Stimulated activated naive CD4-positive, alpha-beta T cell treated with Interleukin-2 at 50 U/mL for 16 hours (primary cell): ENCODE results near the gene SEZ6.

Source experiments
- DNase-seq: peaks from one replicate; lab custom pipeline; 2025; lab: John Stamatoyannopoulos, UW

The SEZ6 gene

GRCh38 chr17:28974451-28974850, 31.4 kb downstream of the SEZ6 start:
- no peak for DNase-seq

- DNase-seq, result no peak
Observed at GRCh38 chr17:28973425-28973824, 32.4 kb downstream of the SEZ6 start.

DNA sequence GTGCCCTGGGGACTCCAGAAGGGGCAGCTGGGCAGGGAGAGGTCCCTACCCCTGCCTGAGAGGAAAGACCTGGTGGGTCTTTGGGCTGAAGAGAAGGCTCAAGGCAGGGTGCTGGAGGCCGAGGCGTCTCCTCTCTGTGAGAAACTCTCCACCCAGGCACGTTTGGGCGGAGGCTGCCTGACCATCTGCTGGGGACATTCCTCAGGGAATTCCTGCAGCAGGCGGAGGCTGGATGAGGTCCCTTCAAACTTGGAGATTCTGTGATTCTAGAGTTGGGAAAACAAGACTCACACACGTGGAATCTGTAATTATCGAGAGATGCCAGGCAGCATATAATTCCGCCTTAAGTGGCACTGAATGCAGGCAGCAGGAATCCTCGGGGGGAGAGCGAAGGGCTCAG, 33.4 kb downstream of the SEZ6 start:
- DNase-seq, result no peak

DNA sequence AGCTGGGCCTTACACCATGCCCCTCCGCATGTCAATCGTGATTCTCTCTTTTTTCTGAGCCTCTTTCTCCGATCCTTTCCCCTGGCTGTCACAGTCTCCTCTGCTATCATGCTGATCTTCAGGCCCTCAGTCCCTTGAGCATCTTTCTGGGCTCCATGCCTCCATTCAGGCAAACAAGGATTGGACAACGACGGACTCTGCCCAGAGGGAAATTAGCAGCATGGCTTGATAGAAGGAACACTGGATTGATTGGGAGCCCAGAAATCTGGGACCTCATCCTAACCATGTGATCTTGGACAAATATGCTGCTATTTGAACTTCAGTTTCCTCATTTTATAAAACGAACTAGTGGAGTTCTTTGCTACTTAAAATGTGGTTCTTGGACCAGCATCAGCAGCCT, 35.0 kb downstream of the SEZ6 start:
- no peak for DNase-seq

DNA sequence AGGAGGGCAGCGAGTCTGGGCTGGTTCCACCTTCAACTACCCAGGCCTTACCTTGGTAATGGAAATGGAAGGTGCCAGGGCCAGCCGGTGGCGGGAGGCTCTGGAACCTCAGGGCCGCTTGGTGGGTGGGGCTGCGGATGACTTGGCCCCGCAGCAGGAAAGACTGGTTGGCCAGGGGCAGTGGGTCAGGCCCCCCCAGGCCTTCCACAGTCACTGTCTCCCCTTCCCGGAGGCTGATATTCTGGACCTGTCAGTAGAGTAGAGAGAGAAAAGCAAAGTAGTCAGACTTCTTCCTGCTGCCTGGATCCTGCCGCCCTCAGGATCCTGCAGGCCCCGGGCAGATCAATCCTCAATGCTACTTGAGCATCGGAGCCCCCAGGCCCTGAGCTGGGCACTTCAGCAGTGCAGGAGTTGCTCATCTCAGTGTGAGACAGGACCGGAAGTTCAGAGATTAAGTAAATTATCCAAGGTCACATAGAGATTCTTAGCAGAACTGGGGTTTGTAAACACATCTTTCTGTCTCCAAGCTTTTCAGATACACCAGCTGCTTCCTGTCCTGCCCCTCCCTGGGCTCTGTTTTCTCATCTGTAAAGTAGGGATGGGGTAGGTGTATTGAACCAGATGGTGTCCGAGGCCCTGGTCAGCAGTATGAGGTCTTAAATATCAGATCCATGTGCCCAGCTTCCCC, 36.0 kb downstream of the SEZ6 start:
- DNase-seq, result no peak

GRCh38 chr17:28968914-28969295, 36.9 kb downstream of the SEZ6 start:
- DNase-seq, result no peak

DNA sequence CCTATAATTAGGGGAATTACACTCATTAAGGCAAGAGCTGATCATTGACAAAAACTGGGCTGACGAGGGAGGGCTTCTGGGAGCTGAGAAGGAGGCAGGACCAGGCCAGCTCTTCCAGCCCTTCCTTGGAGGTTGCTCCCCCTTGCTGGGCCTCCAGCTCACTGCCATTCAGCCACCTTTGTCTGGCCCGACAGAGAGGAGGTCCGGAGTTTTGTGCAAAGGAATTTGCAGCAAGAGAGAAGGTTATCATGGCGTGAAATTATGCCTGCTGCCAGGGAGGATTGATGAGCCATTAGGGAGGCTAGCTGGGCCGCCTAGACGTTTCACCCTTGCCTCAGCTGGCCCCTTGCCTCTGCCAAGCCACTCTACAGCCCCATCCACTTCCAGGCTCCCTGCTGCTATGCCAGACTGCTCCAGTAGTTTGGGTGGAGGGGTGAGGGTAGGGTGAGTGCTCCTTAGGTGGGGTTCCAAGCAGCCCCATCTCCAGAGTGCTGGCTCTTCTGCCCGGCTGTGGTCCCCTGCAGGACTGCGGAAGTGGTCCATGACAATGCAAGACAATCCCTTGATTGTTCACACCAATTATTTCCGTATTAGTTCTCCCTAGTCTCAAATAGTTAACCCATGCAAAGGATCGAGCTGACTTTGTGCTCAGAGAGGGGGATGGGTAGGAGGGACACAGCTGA, 37.5 kb downstream of the SEZ6 start:
- no peak for DNase-seq

DNA sequence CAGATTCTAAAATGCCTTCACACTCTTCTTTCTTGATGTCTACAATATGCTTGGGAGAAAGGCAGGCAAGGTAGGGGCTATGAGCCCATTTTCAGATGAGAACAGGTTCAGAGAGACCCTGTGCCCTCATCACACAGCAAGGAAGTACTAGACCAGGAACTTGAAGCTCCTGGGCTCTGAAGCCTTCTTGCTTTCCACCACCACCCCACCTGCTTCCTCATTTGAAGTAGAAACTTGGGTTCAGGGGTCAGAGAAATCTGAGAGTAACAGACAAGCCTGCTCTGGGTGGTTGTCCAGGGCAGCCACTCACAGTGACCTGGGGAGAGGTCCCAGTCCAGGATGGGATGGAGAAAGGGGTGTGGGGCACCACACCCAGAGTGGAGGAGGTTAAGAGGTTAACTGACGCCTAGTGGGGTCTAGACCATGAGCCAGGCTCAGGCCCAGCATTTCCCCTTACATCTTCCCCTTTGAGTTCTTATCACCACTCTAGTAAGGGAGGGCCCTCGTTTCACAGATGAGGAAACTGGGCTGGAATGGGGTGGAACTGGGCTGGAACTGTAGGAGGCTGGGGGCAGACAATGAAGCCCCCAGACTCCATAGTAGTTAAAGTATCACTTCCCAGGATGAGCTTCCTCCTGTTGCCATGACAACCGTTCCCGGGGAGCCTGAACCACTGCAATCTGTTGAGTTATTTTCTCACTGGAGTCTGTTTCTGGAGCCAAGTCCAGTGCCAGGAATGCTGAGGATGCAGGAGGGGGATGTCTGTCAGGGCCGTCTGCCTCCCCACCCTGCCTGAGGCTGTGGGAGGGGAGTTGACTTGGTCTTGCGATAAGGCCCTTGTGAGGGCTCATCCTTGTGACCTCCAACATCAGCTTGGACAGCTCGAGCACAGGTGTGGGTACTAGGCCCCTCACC, 38.4 kb downstream of the SEZ6 start:
- no peak for DNase-seq

DNA sequence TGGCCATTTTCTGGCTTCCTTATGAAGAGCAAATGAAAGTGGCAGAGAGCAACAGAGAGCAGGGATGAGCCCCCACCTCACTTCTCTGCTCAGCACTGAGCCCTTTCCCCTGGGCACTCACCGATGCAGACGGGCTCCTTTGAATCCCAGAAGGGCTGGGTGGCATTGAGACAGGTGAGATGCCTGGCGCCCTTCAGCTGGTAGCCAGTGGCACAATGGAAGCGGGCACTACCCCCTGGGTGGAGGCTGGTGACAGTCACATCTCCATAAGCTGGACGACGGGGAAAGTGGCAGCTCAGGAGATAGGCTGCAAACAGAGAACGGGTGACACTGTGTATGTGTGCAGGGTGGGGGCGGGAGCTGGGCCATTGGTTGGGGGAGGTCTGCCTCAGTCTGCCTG, 42.0 kb downstream of the SEZ6 start:
- no peak for DNase-seq

GRCh38 chr17:28963055-28963611, 42.7 kb downstream of the SEZ6 start:
- DNase-seq, result no peak

DNA sequence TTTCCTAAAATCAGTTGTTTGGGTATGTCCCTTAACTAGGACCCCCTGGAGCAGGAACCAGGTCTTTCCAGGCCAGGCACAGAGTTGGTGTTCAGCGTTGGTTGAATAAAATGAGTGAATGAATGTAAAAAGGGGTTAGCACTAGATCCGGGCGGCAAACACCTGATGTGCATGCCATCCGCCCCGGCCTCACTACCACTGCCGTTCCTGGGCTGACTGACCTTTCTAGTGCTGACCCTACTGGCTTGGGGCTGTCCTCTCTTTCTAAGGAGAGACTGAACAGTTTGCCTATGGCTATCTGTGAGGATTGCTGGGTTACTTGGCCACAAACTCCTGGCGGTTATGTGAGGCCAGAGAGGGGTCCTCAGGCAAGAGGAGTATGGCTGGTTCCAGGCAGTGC, 44.4 kb downstream of the SEZ6 start:
- no peak for DNase-seq

DNA sequence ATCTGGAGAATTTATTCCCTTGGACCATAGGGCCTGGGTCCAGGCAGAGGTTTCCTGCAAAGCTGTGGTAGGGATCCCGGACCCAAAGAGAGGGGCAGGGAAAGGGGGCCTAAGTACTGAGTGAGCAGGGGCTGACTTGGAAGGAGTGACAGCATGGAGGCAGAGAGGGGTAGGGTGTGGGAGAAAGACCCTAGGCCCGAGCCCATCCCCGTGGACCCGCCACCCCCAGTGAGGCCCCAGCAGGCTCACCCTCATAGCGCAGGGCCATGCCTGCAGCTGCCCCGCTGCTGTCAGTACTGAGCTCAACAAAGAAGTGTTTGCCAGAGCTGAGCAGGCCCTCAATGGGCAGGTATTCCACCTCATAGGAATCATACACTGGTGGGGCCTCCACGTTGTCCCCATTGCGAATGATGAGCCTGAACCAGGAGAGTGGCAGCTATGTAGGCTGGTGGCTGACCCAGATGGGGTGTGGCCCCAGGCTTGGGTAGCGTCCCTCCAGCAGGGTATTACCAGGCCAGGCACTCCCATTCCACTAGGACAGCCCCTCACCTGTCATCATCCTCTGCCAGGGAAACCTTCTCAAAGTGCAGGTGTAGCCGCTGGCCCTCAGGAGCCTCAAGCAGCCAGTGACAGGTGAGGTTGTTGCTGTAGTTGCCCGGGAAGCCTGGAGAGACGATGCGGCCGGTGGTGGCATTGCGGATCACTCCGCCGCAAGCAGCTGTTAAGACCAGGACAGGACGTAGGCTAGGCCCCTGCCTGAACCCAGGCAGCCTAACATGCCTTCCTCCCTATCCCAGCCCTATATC, 45.4 kb downstream of the SEZ6 start:
- no peak for DNase-seq

- DNase-seq, result no peak
Observed at GRCh38 chr17:28959471-28959871, 46.4 kb downstream of the SEZ6 start.

GRCh38 chr17:28958820-28959455, 46.9 kb downstream of the SEZ6 start:
- DNase-seq, result no peak

DNA sequence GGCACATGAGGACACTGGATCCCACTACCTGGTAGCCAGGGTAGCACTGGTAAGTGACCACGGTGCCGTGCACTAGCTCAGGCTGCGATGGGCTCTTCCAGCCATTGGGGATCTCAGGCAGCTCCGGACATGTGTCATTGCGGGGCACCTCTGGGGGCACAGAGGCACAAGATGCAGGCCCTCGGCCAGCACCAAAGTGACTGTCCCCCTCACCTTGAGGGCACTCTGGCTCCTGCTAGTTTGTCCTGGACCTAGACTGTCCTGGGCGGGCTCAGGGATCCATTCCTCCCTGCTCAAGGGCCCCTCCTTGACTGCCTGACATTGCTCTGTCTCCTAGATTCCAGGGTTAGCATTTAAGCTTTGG, 47.9 kb downstream of the SEZ6 start:
- DNase-seq, result no peak

GRCh38 chr17:28957277-28957991, 48.4 kb downstream of the SEZ6 start:
- no peak for DNase-seq

- DNase-seq, result no peak
Observed at GRCh38 chr17:28956861-28957260, 49.0 kb downstream of the SEZ6 start.

- no peak for DNase-seq
Observed at GRCh38 chr17:28956112-28956511, 49.7 kb downstream of the SEZ6 start.

DNA sequence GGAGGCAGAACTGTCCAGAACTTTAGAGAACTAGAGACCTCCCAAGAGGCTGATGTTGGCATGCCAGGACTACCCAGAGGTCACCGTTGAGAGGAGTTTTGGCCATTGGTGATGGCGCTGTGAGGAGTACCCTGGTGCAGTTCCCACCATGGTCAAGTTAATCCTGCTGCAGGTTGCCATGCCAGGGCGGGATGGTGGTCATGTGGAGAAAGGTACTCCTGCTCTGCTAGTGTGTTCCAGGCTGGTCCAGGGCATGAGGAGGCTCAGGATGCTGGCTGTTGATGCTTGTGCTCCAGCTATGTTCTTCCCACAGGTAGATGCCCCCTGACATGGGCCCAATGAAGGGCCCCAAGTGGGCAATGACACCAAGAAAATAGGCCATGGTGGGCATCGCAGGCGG, 50.4 kb downstream of the SEZ6 start:
- DNase-seq, result no peak

DNA sequence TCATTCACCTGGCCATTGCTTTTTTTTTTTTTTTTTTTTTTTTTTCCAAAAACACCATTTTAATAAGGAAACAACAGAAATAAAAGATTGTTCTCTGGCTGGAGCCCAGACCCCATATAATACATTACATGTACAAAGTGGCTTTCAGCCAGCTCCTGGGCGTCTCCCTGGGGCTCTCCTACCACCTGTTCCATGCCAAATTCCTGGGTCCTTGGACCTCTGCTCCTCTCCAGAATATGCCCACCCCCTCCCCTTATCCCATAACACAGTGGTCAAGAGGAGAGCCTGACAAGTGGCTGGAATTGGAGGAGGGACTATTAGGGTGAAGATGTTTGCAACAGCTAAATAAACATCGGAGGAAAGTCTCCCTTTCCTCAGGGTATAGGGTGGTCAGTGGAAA, 50.9 kb downstream of the SEZ6 start:
- DNase-seq, result no peak
